ENCODE measurements around the gene KRTAP5-6.

KRTAP5-6 gene

GRCh38 chr11:1733716-1734640 is 37.0 kb downstream of the KRTAP5-6 start:
- peak; percentile 52 for DNase-seq (ENCODE audit: low read depth, low spot score)

GRCh38 chr11:1734641-1735081 is 37.7 kb downstream of the KRTAP5-6 start:
- peak; percentile 44 for DNase-seq (ENCODE audit: low read depth, low spot score)

- DNase-seq (ENCODE audit: low read depth, low spot score): peak; percentile 58
These were observed 38.3 kb downstream of the KRTAP5-6 start for GRCh38 chr11:1735271-1735670.

GRCh38 chr11:1736447-1736992 is 39.5 kb downstream of the KRTAP5-6 start:
- DNase-seq (ENCODE audit: low read depth, low spot score): peak; percentile 61

- DNase-seq (ENCODE audit: low read depth, low spot score): no peak
These were observed 40.2 kb downstream of the KRTAP5-6 start for GRCh38 chr11:1737080-1737757.

GRCh38 chr11:1738380-1738779 is 41.4 kb downstream of the KRTAP5-6 start:
- DNase-seq (ENCODE audit: low read depth, low spot score): no peak

GRCh38 chr11:1739576-1739975 is 42.6 kb downstream of the KRTAP5-6 start:
- peak; percentile 49 for DNase-seq (ENCODE audit: low read depth, low spot score)

- DNase-seq (ENCODE audit: low read depth, low spot score): no peak
These were observed 44.0 kb downstream of the KRTAP5-6 start for GRCh38 chr11:1740786-1741530.

GRCh38 chr11:1741741-1742140 is 44.7 kb downstream of the KRTAP5-6 start:
- DNase-seq (ENCODE audit: low read depth, low spot score): no peak

GRCh38 chr11:1742371-1742770 is 45.4 kb downstream of the KRTAP5-6 start:
- DNase-seq (ENCODE audit: low read depth, low spot score): no peak

GRCh38 chr11:1742869-1743584 is 46.0 kb downstream of the KRTAP5-6 start:
- no peak for DNase-seq (ENCODE audit: low read depth, low spot score)

- no peak for DNase-seq (ENCODE audit: low read depth, low spot score)
These were observed 46.7 kb downstream of the KRTAP5-6 start for GRCh38 chr11:1743585-1744136.

GRCh38 chr11:1744137-1744886 is 47.3 kb downstream of the KRTAP5-6 start:
- DNase-seq (ENCODE audit: low read depth, low spot score): no peak

- no peak for DNase-seq (ENCODE audit: low read depth, low spot score)
These were observed 48.1 kb downstream of the KRTAP5-6 start for GRCh38 chr11:1744891-1745700.

- no peak for DNase-seq (ENCODE audit: low read depth, low spot score)
These were observed 48.8 kb downstream of the KRTAP5-6 start for GRCh38 chr11:1745701-1746320.

- DNase-seq (ENCODE audit: low read depth, low spot score): peak; percentile 4
These were observed 49.5 kb downstream of the KRTAP5-6 start for GRCh38 chr11:1746511-1746931.

- DNase-seq (ENCODE audit: low read depth, low spot score): no peak
These were observed 50.2 kb downstream of the KRTAP5-6 start for GRCh38 chr11:1746956-1747752.

All from astrocyte of the hippocampus (primary cell).